PFSK-1 (cell line): ENCODE data around the gene CMTM3.

ENCODE experiments used
- POLR2AphosphoS5 ChIP-seq: IDR thresholded peaks from 2 replicates; pipeline ENCODE4 v1.6.1; 2012; ENCODE audit warnings: low read depth, mild to moderate bottlenecking, control low read depth, low read length, moderate library complexity
- TAF1 ChIP-seq: IDR thresholded peaks from 2 replicates; pipeline ENCODE4 v1.6.1; 2012; ENCODE audit warnings: low read length, control low read depth, borderline replicate concordance; ENCODE audit not compliant: insufficient read depth
- TF ChIP-seq, protein P1 (sequence below), 2 experiments: IDR thresholded peaks; 2 replicates each; pipeline versions ENCODE4 v1.6.1 to v1.8.0; 2011 to 2012; ENCODE audit warnings: low read depth in 2 of 2, low read length in 2 of 2, control low read depth in 1 of 2, inconsistent platforms in 1 of 2, mild to moderate bottlenecking in 1 of 2, moderate library complexity in 1 of 2; ENCODE audit not compliant: insufficient read depth in 1 of 2

DNA sequence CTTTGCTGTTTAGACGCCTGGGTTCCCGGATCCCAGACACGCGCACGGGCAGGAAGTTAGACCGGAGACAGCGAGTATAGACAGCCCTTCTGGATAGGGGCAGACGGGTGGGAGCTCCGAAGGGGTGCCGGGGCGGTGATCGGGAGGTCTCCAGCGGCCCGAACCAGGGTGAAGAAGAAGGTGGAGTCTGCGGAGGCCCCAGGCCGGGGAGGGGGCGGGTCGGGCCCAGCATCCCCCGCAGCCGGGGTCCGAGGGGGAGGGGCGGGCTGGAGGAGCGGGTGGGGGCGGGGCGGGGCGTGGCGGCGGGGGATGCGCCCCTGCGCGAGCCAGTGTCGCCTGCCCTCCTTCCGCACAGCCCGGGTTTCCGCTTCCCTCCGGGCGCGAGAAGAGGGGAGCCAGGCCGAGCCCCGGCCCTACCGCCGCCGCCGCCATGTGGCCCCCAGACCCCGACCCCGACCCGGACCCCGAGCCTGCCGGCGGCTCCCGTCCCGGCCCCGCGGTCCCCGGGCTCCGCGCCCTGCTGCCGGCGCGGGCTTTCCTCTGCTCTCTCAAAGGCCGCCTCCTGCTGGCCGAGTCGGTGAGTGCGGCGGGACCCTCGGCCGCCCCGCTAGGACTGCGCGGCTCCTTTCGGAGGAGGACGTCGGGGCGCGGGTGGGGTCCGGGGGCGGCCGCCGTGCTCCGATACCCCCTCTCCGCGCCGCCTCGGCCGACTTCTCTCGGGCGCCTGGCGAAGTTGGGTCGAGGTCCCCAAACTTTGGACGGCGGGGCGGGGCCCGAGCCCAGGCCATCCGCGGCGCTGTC, at the start of gene CMTM3:
- TF ChIP-seq POLR2AphosphoS5 = 0 out of 2 replicates have a peak, but pooled peaks have one; percentile 43
- TF ChIP-seq, protein P1, sequence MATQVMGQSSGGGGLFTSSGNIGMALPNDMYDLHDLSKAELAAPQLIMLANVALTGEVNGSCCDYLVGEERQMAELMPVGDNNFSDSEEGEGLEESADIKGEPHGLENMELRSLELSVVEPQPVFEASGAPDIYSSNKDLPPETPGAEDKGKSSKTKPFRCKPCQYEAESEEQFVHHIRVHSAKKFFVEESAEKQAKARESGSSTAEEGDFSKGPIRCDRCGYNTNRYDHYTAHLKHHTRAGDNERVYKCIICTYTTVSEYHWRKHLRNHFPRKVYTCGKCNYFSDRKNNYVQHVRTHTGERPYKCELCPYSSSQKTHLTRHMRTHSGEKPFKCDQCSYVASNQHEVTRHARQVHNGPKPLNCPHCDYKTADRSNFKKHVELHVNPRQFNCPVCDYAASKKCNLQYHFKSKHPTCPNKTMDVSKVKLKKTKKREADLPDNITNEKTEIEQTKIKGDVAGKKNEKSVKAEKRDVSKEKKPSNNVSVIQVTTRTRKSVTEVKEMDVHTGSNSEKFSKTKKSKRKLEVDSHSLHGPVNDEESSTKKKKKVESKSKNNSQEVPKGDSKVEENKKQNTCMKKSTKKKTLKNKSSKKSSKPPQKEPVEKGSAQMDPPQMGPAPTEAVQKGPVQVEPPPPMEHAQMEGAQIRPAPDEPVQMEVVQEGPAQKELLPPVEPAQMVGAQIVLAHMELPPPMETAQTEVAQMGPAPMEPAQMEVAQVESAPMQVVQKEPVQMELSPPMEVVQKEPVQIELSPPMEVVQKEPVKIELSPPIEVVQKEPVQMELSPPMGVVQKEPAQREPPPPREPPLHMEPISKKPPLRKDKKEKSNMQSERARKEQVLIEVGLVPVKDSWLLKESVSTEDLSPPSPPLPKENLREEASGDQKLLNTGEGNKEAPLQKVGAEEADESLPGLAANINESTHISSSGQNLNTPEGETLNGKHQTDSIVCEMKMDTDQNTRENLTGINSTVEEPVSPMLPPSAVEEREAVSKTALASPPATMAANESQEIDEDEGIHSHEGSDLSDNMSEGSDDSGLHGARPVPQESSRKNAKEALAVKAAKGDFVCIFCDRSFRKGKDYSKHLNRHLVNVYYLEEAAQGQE (IDR thresholded peaks at IDR 0.05; ENCODE audit: insufficient read depth in 1 of 2, low read depth in 2 of 2, low read length in 2 of 2) = no peak
- TF ChIP-seq TAF1 = no peak
